CD8-positive, alpha-beta memory T cell (primary cell): ENCODE measurements around the gene CHMP3. TPM values are rescaled to one million over a fixed set of nuclear protein-coding genes. Genes with fewer than 3 reads are reported as not detected.

Source experiments
- CTCF ChIA-PET: fragments of 350-600 bp; sonication (Branson Sonifier 250); formaldehyde crosslinking; loops from one replicate; lab custom pipeline; 2021; ENCODE audit warnings: antibody characterized with exemption; lab: Charles Lee
- POLR2A ChIA-PET: fragments of 350-600 bp; sonication (Branson Sonifier 250); formaldehyde crosslinking; loops from one replicate; lab custom pipeline; 2021; ENCODE audit warnings: antibody characterized with exemption; lab: Charles Lee
- DNase-seq, 5 donors: peaks; one replicate each; pipeline versions ENCODE4 v3.0.0 to v3.0.0-alpha.2; 2020 to 2022; ENCODE audit warnings: mixed read lengths in 1 of 5
- H3K27ac ChIP-seq: one replicate; pipeline ENCODE4 v1.7.0; 2013; ENCODE audit warnings: low read depth, mild to moderate bottlenecking, low read length, moderate library complexity
- H3K27me3 ChIP-seq: 2 replicates; pipeline ENCODE4 v1.7.0; 2013; ENCODE audit warnings: low read length, mild to moderate bottlenecking; ENCODE audit not compliant: insufficient read depth, poor library complexity, severe bottlenecking
- H3K36me3 ChIP-seq: 2 replicates; pipeline ENCODE4 v1.7.0; 2013; ENCODE audit warnings: mild to moderate bottlenecking, low read length, moderate library complexity; ENCODE audit not compliant: insufficient read depth
- H3K4me1 ChIP-seq: 2 replicates; pipeline ENCODE4 v1.7.0; 2013; ENCODE audit warnings: mild to moderate bottlenecking, low read length, moderate library complexity; ENCODE audit not compliant: insufficient read depth
- H3K4me3 ChIP-seq: 2 replicates; pipeline ENCODE4 v1.7.0; 2013; ENCODE audit warnings: mild to moderate bottlenecking, low read length
- H3K9me3 ChIP-seq: 2 replicates; pipeline ENCODE4 v1.7.0; 2013; ENCODE audit warnings: mild to moderate bottlenecking, low read length
- H3K27ac Mint-ChIP-seq, 8 donors: one replicate each; pipeline ENCODE4 v1.8.0; 2020 to 2021; ENCODE audit warnings: mixed read lengths in 8 of 8, mild to moderate bottlenecking in 6 of 8, inconsistent platforms in 3 of 8, moderate library complexity in 3 of 8
- H3K27me3 Mint-ChIP-seq, 2 donors: one replicate each; pipeline ENCODE4 v1.8.0; 2020 to 2021; ENCODE audit warnings: mixed read lengths in 2 of 2, mild to moderate bottlenecking in 1 of 2, moderate library complexity in 1 of 2
- H3K36me3 Mint-ChIP-seq, 3 donors: one replicate each; pipeline ENCODE4 v1.8.0; 2020 to 2021; ENCODE audit warnings: mixed read lengths in 3 of 3, inconsistent platforms in 1 of 3, mild to moderate bottlenecking in 1 of 3
- H3K4me1 Mint-ChIP-seq, 3 donors: one replicate each; pipeline ENCODE4 v1.8.0; 2020 to 2021; ENCODE audit warnings: mixed read lengths in 3 of 3, inconsistent platforms in 1 of 3, mild to moderate bottlenecking in 1 of 3
- H3K4me3 Mint-ChIP-seq, 7 donors: one replicate each; pipeline ENCODE4 v1.8.0; 2020 to 2021; ENCODE audit warnings: mixed read lengths in 7 of 7, mild to moderate bottlenecking in 6 of 7, moderate library complexity in 4 of 7, inconsistent platforms in 2 of 7
- H3K9me3 Mint-ChIP-seq, 5 donors: one replicate each; pipeline ENCODE4 v1.8.0; 2020 to 2022; ENCODE audit warnings: mixed read lengths in 5 of 5, mild to moderate bottlenecking in 3 of 5, moderate library complexity in 2 of 5, inconsistent platforms in 1 of 5
- polyA plus RNA-seq: library from polyadenylated mRNA; unstranded; fragments of 300-500 nt; fragmentation: Illumina TruSeq; gene quantifications from one replicate; pipeline ENCODE4 v1.2.3, GENCODE V29; 2021
- total RNA-seq, 2 experiments: library from RNA; stranded (reverse); gene quantifications; one replicate each; pipeline ENCODE4 v1.2.3, GENCODE V29; 2021

Gene CHMP3
- total and polyA plus RNA-seq, 3 experiments from 2014 or later = 51.7 to 70.1 (median 58.9) TPM

DNA sequence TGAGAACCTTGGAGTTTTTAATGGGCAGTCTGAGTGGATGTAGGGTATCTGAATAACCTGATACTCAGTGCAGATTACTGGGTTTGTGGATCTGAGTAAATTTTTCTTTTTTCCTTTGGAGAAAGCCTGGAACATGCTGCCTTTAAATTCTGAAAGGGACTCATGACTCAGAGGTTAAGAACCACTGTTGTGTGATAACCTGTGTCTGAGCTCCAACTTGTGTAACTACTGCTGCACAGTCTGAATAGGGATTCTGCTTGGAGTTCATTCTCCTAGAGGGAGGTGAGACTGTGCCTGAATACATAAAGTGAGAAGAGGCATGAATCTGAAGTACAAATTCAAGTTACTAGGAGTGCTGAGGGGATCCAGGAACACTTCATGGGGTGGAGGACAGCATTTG is 85.9 kb downstream of the CHMP3 start:
- H3K4me1 Mint-ChIP-seq = peaks cover 13 to 36% (median 30%) of the 10 kb centered on the region in 3 donors
- POLR2A ChIA-PET = no interaction called here
- peaks cover 20 to 94% (median 44%) of the 10 kb centered on the region in 3 donors for H3K36me3 Mint-ChIP-seq

DNA sequence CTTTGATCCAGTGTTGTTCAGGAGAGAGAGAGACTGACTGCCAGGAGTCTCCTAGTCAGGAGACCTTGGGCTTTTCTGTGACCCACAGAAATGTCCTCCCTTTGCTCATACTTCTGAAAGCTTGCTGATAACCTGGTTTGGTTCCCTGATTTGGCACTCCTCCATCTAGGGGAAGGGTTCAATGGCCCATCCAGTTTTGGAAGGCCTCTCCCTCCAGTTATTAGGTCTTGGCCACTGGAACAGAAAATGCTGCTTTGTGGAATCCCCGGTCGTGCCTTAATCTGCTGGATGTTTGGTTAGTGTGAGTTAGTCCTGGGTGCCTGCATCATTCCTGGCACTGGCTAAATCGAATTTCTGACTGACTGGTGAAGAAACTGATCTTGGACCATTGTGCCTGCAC is 86.3 kb downstream of the CHMP3 start:
- CTCF ChIA-PET = no interaction called here
- peaks cover 16 to 93% (median 43%) of the 10 kb centered on the region in 3 donors for H3K36me3 Mint-ChIP-seq

More for the DNA sequence above, 85.9 kb downstream of the CHMP3 start:
- Mint-ChIP-seq H3K27me3 (no peaks in the 10 kb centered on the region), H3K4me3 (no peak overlapping the region), H3K9me3 (no peaks in the 10 kb centered on the region), H3K27ac (peak overlapping the region in 6 of 8 donors; percentile 38 to 86 (median 58))
- Histone ChIP-seq H3K4me1 (no peaks in the 10 kb centered on the region), H3K27ac (no peak overlapping the region), H3K27me3 (no peaks in the 10 kb centered on the region), H3K4me3 (no peak overlapping the region), H3K36me3 (peaks cover 87% of the 10 kb centered on the region), H3K9me3 (no peaks in the 10 kb centered on the region)
- CTCF ChIA-PET = no interaction called here
- no peak for DNase-seq

DNA sequence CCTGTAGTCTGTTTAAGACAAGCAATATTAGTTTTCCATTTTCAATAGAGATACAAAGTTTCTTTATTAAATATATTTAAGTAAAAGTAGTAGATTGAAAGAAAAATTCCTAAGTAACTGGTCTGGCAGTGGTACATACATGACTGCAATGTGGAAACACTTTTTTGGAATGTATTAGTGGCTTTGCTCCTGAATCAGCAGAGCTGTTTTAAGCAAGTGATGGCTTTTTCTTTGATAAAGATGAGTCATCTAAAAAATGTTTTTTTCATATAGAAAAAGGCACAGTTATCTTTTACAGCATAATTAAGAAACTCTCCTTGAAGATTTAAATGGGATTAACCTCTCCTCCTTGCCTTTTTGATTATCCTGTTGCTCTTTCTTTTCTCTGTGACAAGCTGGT is 87.2 kb downstream of the CHMP3 start:
- ChIA-PET CTCF (no interaction called here), POLR2A (no interaction called here)
- H3K4me3 ChIP-seq = no peak overlapping the region
- Mint-ChIP-seq H3K9me3 (no peaks in the 10 kb centered on the region), H3K27me3 (no peaks in the 10 kb centered on the region), H3K4me1 (peaks cover 15 to 35% (median 35%) of the 10 kb centered on the region in 3 donors), H3K27ac (peak overlapping the region in 5 of 8 donors; percentile 10 to 75 (median 14)), H3K36me3 (peaks cover 14 to 91% (median 47%) of the 10 kb centered on the region in 3 donors), H3K4me3 (no peak overlapping the region)
- no peaks in the 10 kb centered on the region for H3K27me3 ChIP-seq
- DNase-seq = no peak
- no peaks in the 10 kb centered on the region for H3K9me3 ChIP-seq
- H3K36me3 ChIP-seq = peaks cover 84% of the 10 kb centered on the region
- no peaks in the 10 kb centered on the region for H3K4me1 ChIP-seq
- no peak overlapping the region for H3K27ac ChIP-seq

More for the DNA sequence above, 86.3 kb downstream of the CHMP3 start:
- POLR2A ChIA-PET = no interaction called here
- Histone ChIP-seq H3K9me3 (no peaks in the 10 kb centered on the region), H3K4me1 (no peaks in the 10 kb centered on the region), H3K27me3 (no peaks in the 10 kb centered on the region), H3K4me3 (no peak overlapping the region), H3K27ac (no peak overlapping the region), H3K36me3 (peaks cover 83% of the 10 kb centered on the region)
- H3K27me3 Mint-ChIP-seq = no peaks in the 10 kb centered on the region
- H3K27ac Mint-ChIP-seq = peak overlapping the region in 5 of 8 donors; percentile 14 to 86 (median 57)
- no peak overlapping the region for H3K4me3 Mint-ChIP-seq
- no peaks in the 10 kb centered on the region for H3K9me3 Mint-ChIP-seq
- H3K4me1 Mint-ChIP-seq = peaks cover 14 to 36% (median 32%) of the 10 kb centered on the region in 3 donors
- no peak for DNase-seq

DNA sequence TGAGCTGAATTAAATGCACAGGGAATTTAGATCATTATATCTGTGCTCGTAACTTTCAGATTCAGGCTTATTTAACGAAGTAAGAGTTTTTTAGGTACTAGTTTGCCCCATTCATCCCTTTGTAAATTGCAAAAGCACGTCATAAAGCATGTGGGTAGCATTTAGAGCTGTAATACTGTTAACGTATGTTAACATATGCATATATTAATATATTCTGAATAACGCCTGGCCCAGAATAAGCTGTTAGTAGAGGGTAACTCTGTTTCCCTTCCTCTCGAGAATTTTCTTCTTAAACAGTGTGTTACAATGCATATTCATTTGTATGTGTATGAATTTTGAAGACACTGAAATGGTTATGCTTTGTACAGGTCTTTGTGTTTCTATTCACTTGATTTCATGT is 91.6 kb downstream of the CHMP3 start:
- no peak for DNase-seq
- CTCF ChIA-PET = interaction anchor here (1.3 kb wide), 1 partner anchor 16 kb away, joined by 3 read pairs; no protein-coding TSS in a partner anchor
- peaks cover 11 to 90% (median 39%) of the 10 kb centered on the region in 3 donors for H3K36me3 Mint-ChIP-seq

GRCh38 chr2:86470890-86471289 is 92.4 kb downstream of the CHMP3 start:
- Histone ChIP-seq H3K27me3 (no peaks in the 10 kb centered on the region), H3K4me3 (no peak overlapping the region), H3K4me1 (peaks cover 23% of the 10 kb centered on the region), H3K36me3 (peaks cover 59% of the 10 kb centered on the region), H3K27ac (no peak overlapping the region), H3K9me3 (no peaks in the 10 kb centered on the region)
- Mint-ChIP-seq H3K27ac (peak overlapping the region in 1 of 8 donors; percentile 12), H3K4me1 (peaks cover 42 to 68% (median 57%) of the 10 kb centered on the region in 3 donors), H3K36me3 (peaks cover 11 to 91% (median 37%) of the 10 kb centered on the region in 3 donors), H3K27me3 (no peaks in the 10 kb centered on the region), H3K9me3 (no peaks in the 10 kb centered on the region), H3K4me3 (no peak overlapping the region)
- no peak for DNase-seq
- ChIA-PET POLR2A (no interaction called here), CTCF (no interaction called here)

More for the DNA sequence above, 91.6 kb downstream of the CHMP3 start:
- Mint-ChIP-seq H3K4me1 (peaks cover 37 to 67% (median 60%) of the 10 kb centered on the region in 3 donors), H3K27me3 (no peaks in the 10 kb centered on the region), H3K9me3 (no peaks in the 10 kb centered on the region), H3K4me3 (no peak overlapping the region), H3K27ac (peak overlapping the region in 3 of 8 donors; percentile 7 to 32 (median 30))
- peaks cover 23% of the 10 kb centered on the region for H3K4me1 ChIP-seq
- H3K36me3 ChIP-seq = peaks cover 57% of the 10 kb centered on the region
- no peaks in the 10 kb centered on the region for H3K27me3 ChIP-seq
- no peak overlapping the region for H3K27ac ChIP-seq
- no peaks in the 10 kb centered on the region for H3K9me3 ChIP-seq
- no peak overlapping the region for H3K4me3 ChIP-seq
- POLR2A ChIA-PET = no interaction called here

DNA sequence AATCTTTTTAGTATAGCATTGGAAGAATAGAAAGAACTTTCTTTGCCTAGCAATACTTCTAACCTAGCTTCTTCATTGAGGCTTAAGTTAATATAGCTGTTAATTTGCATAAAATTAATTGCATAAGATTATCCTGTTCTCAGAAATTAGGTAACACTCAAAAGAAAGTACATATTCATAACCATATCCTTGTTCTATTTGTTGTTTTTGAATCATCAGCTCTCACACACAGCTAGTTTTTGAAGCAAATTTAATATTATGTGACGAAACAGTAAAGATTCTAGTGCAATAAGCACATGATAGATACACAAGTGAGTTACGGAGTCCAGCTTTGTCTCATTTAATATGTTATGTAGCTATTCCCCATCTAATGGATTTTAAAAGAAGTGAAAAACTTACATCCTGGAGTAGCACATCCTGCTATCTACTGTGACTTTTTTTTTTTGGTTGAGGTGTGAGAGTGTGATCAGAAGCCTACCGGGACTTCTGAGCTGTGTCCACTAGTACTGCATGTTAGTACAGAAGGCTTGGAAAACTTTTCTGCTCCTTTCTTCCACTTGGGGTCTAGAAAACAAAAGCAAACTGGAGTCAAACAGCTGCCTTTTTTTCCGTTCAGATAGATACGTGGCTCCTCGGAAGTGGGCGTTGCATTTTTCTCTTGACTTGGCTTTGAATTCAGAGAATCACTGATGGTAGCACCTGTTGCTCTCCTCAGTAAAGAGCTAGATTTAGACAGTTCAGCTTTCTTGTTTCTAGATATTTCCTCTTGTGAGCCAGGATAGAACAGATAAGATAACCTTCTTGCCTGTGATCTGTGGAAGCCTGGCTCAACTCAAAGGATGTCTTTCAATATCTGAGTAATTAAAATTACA is 94.8 kb downstream of the CHMP3 start:
- H3K27me3 ChIP-seq = no peaks in the 10 kb centered on the region
- H3K27ac ChIP-seq = no peak overlapping the region
- peaks cover 23% of the 10 kb centered on the region for H3K4me1 ChIP-seq
- no peak for DNase-seq
- H3K4me3 ChIP-seq = no peak overlapping the region
- peaks cover 8 to 93% (median 30%) of the 10 kb centered on the region in 3 donors for H3K36me3 Mint-ChIP-seq
- peak overlapping the region in 5 of 7 donors; percentile 13 to 32 (median 26) for H3K4me3 Mint-ChIP-seq
- H3K27ac Mint-ChIP-seq = peak overlapping the region in 6 of 8 donors; percentile 36 to 88 (median 61)
- CTCF ChIA-PET = interaction anchor here (1.0 kb wide), 2 partner anchors 26 to 28 kb away, joined by 3 read pairs; partner anchors contain the start of gene KDM3A
- no peaks in the 10 kb centered on the region for H3K9me3 Mint-ChIP-seq
- peaks cover 56% of the 10 kb centered on the region for H3K36me3 ChIP-seq
- POLR2A ChIA-PET = interaction anchor here (2.6 kb wide), 1 partner anchor 27 kb away, joined by 18 read pairs; the partner anchor contains the start of gene KDM3A
- no peaks in the 10 kb centered on the region for H3K9me3 ChIP-seq
- H3K4me1 Mint-ChIP-seq = peaks cover 48 to 66% (median 58%) of the 10 kb centered on the region in 3 donors
- no peaks in the 10 kb centered on the region for H3K27me3 Mint-ChIP-seq

DNA sequence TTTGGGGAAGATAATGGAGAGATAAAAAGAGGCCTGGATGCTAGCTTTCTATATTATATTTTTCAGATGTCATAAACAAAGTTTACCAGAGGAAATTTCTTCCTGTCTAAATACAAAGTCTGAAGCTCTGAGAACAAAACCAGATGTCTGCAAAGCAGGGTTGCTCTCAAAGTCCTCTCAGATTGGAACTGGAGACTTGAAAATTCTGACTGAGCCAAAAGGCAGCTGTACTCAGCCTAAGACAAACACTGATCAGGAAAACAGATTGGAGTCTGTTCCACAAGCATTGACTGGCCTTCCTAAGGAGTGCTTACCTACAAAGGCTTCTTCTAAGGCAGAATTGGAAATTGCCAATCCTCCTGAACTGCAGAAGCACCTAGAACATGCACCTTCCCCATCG is 96.9 kb downstream of the CHMP3 start:
- Mint-ChIP-seq H3K27ac (peak overlapping the region in 2 of 8 donors; percentile 18 to 66), H3K27me3 (no peaks in the 10 kb centered on the region), H3K9me3 (no peaks in the 10 kb centered on the region), H3K4me1 (peaks cover 44 to 66% (median 51%) of the 10 kb centered on the region in 3 donors), H3K4me3 (no peak overlapping the region), H3K36me3 (peaks cover 15 to 95% (median 30%) of the 10 kb centered on the region in 3 donors)
- DNase-seq = no peak
- ChIA-PET CTCF (no interaction called here), POLR2A (interaction anchor here (2.6 kb wide), 1 partner anchor 25 kb away, joined by 18 read pairs; the partner anchor contains the start of gene KDM3A)
- Histone ChIP-seq H3K4me3 (no peak overlapping the region), H3K36me3 (peaks cover 49% of the 10 kb centered on the region), H3K4me1 (peaks cover 23% of the 10 kb centered on the region), H3K9me3 (no peaks in the 10 kb centered on the region), H3K27me3 (no peaks in the 10 kb centered on the region), H3K27ac (no peak overlapping the region)

GRCh38 chr2:86464652-86465051 is 98.6 kb downstream of the CHMP3 start:
- Histone ChIP-seq H3K4me1 (peaks cover 18% of the 10 kb centered on the region), H3K9me3 (no peaks in the 10 kb centered on the region), H3K36me3 (peaks cover 53% of the 10 kb centered on the region), H3K27me3 (no peaks in the 10 kb centered on the region), H3K4me3 (no peak overlapping the region), H3K27ac (no peak overlapping the region)
- H3K27ac Mint-ChIP-seq = peak overlapping the region; percentile 12 to 83 (median 48)
- no peaks in the 10 kb centered on the region for H3K27me3 Mint-ChIP-seq
- ChIA-PET CTCF (no interaction called here), POLR2A (no interaction called here)
- peaks cover 45 to 62% (median 48%) of the 10 kb centered on the region in 3 donors for H3K4me1 Mint-ChIP-seq
- no peak overlapping the region for H3K4me3 Mint-ChIP-seq
- no peak for DNase-seq
- no peaks in the 10 kb centered on the region for H3K9me3 Mint-ChIP-seq
- H3K36me3 Mint-ChIP-seq = peaks cover 21 to 100% (median 36%) of the 10 kb centered on the region in 3 donors
